ENCODE data around the gene ZSCAN29. TPM values are rescaled to one million over a fixed set of nuclear protein-coding genes. Genes with fewer than 3 reads are reported as not detected.

ZSCAN29 gene
- polyA plus RNA-seq, 1 of the 3 experiments (the other 2 are of a cell fraction), result 5.7 TPM

DNA sequence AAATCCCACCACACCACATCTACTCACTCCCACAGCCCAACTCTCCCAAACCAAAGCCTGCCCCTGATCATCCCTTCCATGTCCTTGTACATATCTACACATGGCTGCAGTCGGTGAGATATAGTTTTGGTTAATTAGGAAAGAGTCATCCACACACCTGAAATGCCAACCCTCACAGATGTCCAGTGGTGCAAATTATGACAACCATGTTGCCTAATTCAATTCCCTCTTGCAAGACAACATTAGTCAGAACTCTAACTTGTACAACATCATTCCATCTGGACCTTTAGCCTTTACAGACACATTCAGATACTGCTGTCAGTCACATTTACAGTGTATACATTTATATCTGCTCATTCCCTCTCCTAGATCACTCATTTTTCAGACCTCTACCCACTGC is 41.3 kb upstream of the ZSCAN29 start:
- TF ChIP-seq RCOR1 (IDR thresholded peaks at IDR 0.05; ENCODE audit: low read length) (no peak), SMC3 (IDR thresholded peaks at IDR 0.05; ENCODE audit: low read depth, low read length) (no peak), TCF12 (IDR thresholded peaks at IDR 0.05) (no peak), TAF1 (IDR thresholded peaks at IDR 0.05; ENCODE audit: borderline replicate concordance, low read depth, low read length) (no peak), NRF1 (IDR thresholded peaks at IDR 0.05; ENCODE audit: low read depth, low read length) (no peak), POLR2AphosphoS5 (IDR thresholded peaks at IDR 0.05; ENCODE audit: low read depth, low read length) (no peak), GABPA (IDR thresholded peaks at IDR 0.05; ENCODE audit: low read depth) (no peak), RAD21 (IDR thresholded peaks at IDR 0.05; ENCODE audit: low read length) (no peak), GATA2 (CRISPR knock-in tag; IDR thresholded peaks at IDR 0.05) (no peak), FOSL2 (IDR thresholded peaks at IDR 0.05; ENCODE audit: borderline replicate concordance, low read depth) (no peak), EP300 (IDR thresholded peaks at IDR 0.05; ENCODE audit: borderline replicate concordance in 1 of 2, low read depth in 1 of 2, low read length in 1 of 2) (no peak), EZH2phosphoT487 (IDR thresholded peaks at IDR 0.05; ENCODE audit: borderline replicate concordance, low read depth) (no peak)
- TF ChIP-seq, protein P1, sequence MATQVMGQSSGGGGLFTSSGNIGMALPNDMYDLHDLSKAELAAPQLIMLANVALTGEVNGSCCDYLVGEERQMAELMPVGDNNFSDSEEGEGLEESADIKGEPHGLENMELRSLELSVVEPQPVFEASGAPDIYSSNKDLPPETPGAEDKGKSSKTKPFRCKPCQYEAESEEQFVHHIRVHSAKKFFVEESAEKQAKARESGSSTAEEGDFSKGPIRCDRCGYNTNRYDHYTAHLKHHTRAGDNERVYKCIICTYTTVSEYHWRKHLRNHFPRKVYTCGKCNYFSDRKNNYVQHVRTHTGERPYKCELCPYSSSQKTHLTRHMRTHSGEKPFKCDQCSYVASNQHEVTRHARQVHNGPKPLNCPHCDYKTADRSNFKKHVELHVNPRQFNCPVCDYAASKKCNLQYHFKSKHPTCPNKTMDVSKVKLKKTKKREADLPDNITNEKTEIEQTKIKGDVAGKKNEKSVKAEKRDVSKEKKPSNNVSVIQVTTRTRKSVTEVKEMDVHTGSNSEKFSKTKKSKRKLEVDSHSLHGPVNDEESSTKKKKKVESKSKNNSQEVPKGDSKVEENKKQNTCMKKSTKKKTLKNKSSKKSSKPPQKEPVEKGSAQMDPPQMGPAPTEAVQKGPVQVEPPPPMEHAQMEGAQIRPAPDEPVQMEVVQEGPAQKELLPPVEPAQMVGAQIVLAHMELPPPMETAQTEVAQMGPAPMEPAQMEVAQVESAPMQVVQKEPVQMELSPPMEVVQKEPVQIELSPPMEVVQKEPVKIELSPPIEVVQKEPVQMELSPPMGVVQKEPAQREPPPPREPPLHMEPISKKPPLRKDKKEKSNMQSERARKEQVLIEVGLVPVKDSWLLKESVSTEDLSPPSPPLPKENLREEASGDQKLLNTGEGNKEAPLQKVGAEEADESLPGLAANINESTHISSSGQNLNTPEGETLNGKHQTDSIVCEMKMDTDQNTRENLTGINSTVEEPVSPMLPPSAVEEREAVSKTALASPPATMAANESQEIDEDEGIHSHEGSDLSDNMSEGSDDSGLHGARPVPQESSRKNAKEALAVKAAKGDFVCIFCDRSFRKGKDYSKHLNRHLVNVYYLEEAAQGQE (IDR thresholded peaks at IDR 0.05; ENCODE audit: low read depth, low read length), result no peak
- TF ChIP-seq, protein P2, sequence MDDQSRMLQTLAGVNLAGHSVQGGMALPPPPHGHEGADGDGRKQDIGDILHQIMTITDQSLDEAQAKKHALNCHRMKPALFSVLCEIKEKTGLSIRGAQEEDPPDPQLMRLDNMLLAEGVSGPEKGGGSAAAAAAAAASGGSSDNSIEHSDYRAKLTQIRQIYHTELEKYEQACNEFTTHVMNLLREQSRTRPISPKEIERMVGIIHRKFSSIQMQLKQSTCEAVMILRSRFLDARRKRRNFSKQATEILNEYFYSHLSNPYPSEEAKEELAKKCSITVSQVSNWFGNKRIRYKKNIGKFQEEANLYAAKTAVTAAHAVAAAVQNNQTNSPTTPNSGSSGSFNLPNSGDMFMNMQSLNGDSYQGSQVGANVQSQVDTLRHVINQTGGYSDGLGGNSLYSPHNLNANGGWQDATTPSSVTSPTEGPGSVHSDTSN (IDR thresholded peaks at IDR 0.05), result no peak
- TF ChIP-seq, protein P3, sequence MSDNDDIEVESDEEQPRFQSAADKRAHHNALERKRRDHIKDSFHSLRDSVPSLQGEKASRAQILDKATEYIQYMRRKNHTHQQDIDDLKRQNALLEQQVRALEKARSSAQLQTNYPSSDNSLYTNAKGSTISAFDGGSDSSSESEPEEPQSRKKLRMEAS (IDR thresholded peaks at IDR 0.05; ENCODE audit: low read depth), result no peak
- TF ChIP-seq, protein P4, sequence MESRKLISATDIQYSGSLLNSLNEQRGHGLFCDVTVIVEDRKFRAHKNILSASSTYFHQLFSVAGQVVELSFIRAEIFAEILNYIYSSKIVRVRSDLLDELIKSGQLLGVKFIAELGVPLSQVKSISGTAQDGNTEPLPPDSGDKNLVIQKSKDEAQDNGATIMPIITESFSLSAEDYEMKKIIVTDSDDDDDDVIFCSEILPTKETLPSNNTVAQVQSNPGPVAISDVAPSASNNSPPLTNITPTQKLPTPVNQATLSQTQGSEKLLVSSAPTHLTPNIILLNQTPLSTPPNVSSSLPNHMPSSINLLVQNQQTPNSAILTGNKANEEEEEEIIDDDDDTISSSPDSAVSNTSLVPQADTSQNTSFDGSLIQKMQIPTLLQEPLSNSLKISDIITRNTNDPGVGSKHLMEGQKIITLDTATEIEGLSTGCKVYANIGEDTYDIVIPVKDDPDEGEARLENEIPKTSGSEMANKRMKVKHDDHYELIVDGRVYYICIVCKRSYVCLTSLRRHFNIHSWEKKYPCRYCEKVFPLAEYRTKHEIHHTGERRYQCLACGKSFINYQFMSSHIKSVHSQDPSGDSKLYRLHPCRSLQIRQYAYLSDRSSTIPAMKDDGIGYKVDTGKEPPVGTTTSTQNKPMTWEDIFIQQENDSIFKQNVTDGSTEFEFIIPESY (IDR thresholded peaks at IDR 0.05; ENCODE audit: borderline replicate concordance, low read depth), result no peak
- TF ChIP-seq, protein P5, sequence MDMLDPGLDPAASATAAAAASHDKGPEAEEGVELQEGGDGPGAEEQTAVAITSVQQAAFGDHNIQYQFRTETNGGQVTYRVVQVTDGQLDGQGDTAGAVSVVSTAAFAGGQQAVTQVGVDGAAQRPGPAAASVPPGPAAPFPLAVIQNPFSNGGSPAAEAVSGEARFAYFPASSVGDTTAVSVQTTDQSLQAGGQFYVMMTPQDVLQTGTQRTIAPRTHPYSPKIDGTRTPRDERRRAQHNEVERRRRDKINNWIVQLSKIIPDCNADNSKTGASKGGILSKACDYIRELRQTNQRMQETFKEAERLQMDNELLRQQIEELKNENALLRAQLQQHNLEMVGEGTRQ (IDR thresholded peaks at IDR 0.05; ENCODE audit: borderline replicate concordance, low read depth, low read length), result no peak
- TF ChIP-seq, protein P6, sequence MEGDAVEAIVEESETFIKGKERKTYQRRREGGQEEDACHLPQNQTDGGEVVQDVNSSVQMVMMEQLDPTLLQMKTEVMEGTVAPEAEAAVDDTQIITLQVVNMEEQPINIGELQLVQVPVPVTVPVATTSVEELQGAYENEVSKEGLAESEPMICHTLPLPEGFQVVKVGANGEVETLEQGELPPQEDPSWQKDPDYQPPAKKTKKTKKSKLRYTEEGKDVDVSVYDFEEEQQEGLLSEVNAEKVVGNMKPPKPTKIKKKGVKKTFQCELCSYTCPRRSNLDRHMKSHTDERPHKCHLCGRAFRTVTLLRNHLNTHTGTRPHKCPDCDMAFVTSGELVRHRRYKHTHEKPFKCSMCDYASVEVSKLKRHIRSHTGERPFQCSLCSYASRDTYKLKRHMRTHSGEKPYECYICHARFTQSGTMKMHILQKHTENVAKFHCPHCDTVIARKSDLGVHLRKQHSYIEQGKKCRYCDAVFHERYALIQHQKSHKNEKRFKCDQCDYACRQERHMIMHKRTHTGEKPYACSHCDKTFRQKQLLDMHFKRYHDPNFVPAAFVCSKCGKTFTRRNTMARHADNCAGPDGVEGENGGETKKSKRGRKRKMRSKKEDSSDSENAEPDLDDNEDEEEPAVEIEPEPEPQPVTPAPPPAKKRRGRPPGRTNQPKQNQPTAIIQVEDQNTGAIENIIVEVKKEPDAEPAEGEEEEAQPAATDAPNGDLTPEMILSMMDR (IDR thresholded peaks at IDR 0.05), result no peak
- Histone ChIP-seq H3K9me2 (no peaks in the 10 kb centered on the region), H3K79me2 (ENCODE audit: insufficient read depth) (no peaks in the 10 kb centered on the region; the same call in 1 of the 2 replicates), H4K20me1 (ENCODE audit: insufficient read depth) (0 out of 2 replicates have a peak, but pooled peaks cover 2% of the 10 kb centered on the region), H3K27ac (ENCODE audit: low read depth in 2 of 2, low read length in 1 of 2) (no peak overlapping the region; a peak in 1 of 4 replicates), H3K9me3 (no peaks in the 10 kb centered on the region), H3K4me1 (ENCODE audit: control insufficient read depth in 1 of 2, insufficient read depth in 2 of 2, low read depth in 1 of 2, low read length in 1 of 2) (peaks cover 0 to 12% of the 10 kb centered on the region in 2 experiments; a peak in 2 of 4 replicates), H2AFZ (ENCODE audit: low read depth) (no peak overlapping the region), H3K4me2 (no peak overlapping the region), H3F3A (replicated peaks; ENCODE audit: insufficient read depth) (peaks cover 6% of the 10 kb centered on the region), H3K4me3 (ENCODE audit: low read depth in 2 of 2, low read length in 1 of 2) (no peak overlapping the region), H3K36me3 (replicated peaks in 1 of 2; ENCODE audit: control insufficient read depth in 1 of 2, insufficient read depth in 2 of 2, low read length in 1 of 2) (peaks cover 69 to 92% of the 10 kb centered on the region in 2 experiments), H3K9ac (no peak overlapping the region), H3K27me3 (ENCODE audit: insufficient read depth) (no peaks in the 10 kb centered on the region)
- ChIA-PET POLR2A (no interaction called here), CTCF (no interaction called here)
- DNase-seq, result no peak
- WGBS (ENCODE audit: low lambda C conversion rate), result 91% methylated on average over 1 of the region's 1 CpG
